Kidney tubule cell (primary cell): ENCODE measurements around the gene AP1M1.

Source experiments
- DNase-seq: peaks from one replicate; pipeline ENCODE4 v3.0.0-alpha.2; 2018; ENCODE audit warnings: low spot score

AP1M1 gene

DNA sequence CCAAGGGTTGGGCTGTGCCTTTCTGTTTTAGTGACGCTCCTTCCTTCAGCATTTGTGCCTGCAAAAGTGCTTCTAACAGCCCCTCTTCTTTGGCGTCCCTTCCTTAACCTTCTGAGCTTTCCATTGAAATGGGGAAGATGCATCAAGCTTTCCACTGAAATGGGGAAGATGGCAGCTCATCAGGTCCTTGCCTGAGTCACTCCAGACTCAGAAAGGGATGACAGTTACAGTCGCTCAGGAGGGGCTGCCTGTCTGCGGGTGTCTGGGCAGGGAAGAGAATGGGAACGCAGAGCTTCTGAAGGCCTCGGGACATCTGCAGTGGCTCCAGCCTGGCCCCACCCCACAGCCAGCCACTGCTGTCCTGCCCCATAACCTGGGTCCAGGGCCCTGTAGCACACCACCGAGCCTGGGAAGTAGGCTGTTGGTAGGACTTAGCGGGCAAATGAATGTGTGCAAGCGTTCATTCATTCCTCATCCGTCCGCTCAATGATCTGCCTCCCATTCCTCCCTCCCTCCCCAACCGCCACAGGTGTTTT is 9.8 kb downstream of the AP1M1 start:
- no peak for DNase-seq

DNA sequence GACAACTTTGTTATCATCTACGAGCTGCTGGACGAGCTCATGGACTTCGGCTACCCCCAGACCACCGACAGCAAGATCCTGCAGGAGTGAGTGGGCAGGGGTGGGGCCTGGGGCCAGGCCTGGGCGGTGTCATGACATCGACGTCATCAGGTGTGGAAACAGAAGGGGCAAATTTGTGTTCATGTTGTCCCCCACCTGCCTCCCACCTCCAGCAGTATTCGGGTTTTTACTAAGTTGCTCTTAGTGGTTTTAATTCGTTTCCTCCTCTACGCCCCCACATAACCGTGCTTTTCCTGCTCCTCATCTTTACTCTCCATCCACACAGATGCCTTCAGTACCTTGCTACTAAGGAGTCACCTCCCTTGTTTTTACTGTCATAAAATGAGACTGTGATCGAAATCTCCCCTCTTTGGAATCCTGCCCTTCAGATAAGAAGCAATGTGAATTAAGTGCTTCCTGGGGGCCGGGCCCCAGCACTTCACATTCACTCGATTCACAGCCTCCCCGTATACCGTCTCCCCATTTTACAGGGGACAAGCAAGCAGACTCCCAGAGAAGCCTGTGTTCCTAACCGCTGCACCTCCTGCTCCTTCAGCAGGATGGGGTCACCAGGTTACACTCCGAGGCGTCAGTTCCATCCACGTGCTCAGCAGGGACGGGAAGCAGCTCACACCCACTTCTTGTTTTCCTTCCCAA is 10.5 kb downstream of the AP1M1 start:
- DNase-seq = no peak

DNA sequence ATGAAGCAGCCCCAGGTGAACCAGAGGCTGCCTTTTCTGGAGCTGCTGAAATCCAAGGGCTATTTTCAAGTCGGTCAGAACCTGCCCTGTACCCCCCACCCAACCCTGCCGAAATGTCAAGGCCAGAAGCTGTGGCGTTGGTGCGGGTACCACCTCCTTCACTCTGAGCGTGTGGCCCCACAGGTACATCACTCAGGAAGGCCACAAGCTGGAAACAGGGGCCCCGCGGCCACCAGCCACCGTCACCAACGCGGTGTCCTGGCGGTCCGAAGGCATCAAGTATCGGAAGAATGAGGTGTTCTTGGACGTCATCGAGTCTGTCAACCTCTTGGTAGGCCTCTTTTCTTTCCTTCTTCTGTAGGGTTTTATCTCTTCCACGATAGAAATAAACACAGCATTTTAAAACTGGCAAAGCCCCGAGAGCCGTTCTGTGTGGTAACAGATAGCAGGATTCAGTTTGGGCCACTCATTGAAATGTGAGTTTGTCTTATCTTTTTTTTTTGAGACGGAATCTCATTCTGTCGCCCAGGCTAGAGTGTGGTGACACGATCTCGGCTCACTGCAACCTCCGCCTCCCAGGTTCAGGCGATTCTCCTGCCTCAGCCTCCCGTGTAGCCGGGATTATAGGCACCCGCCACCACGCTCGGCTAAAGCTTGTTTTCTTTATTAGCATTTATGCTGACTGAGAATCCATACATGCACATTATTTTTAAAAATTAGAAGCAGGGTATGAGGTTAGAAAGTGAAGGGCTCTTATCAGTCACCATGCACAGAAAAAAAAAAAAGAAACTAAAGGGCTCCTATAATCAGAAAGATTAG is 11.3 kb downstream of the AP1M1 start:
- DNase-seq = no peak

DNA sequence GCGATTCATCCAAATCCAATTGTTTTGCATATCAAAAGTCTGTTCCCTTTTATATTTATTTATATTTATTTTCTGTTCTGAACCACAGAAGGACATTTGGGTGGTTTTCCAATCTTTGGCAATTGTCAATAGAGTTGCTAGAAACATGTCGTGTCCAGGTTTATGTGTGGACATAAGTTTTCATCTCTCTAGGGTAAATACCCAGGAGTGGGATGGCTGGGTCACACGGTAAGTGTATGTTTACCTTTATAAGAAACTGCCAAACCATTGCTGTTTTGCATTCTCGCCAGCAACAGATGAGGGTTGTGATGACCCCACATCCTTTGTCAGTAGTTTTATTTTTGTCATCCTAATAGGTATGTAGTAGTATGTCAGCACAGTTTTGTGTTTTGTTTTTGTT is 12.5 kb downstream of the AP1M1 start:
- DNase-seq = no peak

DNA sequence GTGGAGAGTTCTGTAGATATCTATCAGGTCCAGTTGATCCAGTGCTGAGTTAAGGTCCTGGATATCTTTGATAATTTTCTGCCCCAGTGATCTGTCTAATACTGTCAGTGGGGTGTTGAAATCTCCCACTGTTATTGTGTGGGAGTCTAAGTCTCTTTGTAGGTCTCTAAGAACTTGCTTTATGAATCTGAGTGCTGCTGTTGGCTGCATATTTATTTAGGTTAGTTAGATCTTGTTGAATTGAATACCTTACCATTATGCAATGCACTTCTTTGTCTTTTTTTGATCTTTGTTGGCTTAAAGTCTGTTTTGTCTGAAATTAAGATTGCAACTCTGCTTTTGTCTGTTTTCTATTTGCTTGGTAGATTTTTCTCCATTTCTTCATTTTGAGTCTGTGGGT is 15.4 kb downstream of the AP1M1 start:
- DNase-seq = no peak

DNA sequence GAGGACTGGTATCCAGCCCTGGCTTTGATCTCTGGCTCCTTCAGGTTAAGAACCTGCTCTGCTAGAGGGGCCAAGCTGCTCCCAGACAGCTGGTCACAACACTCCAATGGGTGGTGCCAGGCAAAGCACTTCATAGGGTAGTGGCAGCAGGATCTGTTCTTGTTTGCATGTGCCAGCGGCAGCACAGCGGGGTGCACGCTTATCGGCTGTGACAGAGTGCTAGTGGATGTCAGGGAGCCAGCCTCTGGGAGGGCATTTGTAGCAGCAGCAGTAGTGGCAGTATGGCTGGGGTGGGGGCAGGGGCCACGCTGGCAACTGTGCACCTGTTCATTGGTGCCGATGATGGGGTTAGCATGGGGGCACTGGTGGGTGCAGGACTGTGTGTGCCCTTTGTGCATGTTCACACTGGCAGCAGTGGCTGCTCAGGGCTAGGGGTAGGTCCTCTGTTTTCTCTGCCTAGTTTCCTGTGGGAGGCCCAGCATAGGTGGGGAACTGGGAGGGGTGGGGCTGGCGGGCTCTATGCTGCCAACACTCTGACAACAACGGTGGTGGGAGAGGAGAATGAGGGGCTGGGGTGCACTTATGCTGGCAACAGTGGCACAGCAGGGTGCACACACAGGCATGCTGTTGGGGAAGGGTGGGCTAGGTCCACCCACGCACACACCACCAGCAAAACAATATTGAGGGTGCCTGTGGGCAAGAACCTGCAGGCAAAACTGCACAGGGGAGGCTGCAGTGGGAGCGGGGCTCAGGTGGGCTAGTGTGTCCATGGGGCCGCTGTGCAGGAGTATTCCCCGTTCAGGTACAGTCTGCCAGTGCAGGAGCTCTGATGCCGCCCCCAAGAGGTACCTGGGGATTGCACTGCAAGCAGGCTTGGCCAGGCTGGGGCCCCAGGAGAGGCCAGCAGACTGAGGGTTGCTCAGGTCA is 19.3 kb downstream of the AP1M1 start:
- no peak for DNase-seq

DNA sequence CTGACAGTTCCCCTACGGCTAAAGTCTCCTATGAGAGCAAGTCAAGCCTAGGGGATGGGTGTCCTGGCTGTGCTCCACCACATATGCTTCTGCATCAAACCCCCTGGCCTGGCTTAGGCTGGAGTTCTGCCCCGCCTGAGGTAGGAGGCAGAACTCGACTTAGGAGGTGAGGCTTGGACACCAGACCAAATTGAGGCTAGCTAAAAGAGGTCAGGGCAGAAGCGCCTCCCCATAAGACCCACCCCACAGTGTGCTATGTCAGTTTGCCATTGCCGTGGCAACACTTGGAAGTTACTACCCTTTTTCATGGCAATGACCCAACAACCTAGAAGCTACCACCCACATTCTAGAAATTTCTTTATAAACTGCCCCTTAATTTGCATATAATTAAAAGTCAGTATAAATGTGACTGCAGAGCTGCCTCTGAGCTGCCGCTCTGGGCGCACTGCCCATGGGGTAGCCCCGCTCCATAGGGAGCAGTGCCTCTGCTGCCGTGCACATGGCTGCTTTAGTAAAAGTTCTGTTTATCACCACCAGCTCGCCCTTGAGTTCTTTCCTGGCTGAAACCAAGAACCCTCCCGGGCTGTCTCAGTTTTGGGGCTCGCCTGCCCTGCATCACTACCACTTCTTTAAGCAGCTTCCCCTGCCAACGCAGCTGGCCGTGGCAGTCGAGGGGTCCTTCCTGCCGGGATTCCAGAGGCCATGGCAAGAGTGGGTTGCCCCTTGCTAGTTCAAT is 20.2 kb downstream of the AP1M1 start:
- DNase-seq = no peak

DNA sequence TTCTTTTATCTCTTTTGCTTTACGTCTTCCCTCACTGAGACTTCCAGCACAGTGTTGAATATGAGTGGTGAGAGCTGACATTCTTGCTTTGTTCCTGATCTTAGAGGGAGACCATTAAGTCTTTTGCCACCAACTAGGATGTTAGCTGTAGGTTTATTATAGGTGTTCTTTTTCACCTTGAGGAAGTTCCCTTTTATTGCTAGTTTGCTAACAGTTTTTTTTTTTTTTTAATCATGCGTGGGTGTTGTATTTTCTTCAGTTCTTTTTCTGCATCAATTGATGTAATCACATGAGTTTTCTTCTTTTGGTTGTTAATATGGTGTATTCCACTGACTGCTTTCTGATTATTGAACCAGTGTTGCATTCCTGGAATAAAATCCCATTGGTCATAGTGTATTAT is 21.1 kb downstream of the AP1M1 start:
- no peak for DNase-seq

DNA sequence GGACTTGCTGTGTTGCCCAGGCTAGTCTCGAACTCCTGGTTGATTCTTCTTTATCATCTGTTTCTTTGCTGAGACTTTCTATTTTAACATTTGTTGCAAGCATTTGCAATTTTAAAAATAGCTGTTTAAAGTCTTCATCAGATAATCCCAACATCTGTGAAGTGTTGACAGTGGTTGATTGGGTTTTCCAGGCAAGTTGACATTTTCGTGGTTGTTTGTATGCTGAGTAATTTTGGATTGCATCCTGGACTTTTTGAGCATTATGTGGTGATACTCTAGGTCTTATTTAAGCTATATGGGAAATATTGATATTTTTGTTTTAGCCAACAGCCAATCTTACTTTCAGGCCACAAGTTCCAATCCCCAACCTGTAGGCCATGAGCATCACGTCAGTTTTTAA is 25.1 kb downstream of the AP1M1 start:
- no peak for DNase-seq

DNA sequence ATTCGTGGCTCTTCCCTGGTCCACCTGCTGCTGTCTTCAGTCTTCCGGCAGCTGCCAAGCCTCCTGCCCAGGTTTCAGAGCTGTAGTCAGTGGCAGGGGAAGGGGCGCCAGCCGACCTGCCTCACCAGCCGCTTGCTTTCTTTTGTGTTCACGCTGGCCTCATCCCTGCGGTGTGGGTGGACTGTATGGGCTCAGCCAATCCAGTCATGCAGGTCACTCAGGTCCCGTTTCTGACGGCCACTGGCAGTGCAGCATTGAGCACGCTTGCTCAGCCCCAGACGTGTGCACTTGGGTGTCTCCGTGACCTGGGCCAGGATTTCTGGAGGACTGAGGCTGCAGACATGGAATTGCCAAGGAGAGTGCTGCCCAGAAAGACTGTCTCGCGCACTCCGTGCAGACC is 26.0 kb downstream of the AP1M1 start:
- no peak for DNase-seq

DNA sequence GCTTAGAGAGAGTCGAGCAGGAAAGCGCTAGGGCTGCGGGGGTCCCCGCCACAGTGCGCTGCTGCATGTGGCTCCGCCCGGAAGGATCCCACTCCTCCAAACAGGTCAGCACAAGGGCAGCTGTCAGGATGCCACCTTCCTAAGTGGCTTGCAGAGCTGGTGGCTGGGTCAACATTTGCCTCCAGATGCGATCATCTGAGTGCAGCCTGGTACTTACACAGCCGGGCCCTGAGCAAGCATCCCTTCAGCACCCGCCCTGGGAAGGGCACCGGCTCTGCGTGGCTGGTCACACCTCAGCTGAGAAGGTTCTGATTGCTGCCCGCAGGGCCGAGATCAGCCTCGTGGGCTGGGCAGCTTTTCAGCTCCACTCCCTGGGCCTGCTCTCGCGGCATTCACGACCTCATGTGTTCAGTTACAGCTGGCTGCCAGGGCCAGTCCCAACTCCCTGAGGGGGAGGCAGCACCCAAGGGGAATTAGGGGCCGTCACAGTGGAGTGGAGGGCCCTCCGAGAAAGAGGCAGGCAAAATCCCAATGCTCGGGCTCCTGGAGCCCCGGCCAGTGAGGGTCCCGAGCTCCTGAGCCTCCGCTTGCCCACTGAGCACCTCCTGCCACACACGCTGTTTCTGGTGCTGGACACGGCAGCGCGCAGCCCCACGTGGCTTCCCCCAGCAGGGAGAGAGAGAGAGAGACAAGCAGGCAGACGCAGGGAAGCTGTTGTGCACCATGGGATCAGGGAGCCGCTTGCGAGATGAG is 26.8 kb downstream of the AP1M1 start:
- DNase-seq = no peak

DNA sequence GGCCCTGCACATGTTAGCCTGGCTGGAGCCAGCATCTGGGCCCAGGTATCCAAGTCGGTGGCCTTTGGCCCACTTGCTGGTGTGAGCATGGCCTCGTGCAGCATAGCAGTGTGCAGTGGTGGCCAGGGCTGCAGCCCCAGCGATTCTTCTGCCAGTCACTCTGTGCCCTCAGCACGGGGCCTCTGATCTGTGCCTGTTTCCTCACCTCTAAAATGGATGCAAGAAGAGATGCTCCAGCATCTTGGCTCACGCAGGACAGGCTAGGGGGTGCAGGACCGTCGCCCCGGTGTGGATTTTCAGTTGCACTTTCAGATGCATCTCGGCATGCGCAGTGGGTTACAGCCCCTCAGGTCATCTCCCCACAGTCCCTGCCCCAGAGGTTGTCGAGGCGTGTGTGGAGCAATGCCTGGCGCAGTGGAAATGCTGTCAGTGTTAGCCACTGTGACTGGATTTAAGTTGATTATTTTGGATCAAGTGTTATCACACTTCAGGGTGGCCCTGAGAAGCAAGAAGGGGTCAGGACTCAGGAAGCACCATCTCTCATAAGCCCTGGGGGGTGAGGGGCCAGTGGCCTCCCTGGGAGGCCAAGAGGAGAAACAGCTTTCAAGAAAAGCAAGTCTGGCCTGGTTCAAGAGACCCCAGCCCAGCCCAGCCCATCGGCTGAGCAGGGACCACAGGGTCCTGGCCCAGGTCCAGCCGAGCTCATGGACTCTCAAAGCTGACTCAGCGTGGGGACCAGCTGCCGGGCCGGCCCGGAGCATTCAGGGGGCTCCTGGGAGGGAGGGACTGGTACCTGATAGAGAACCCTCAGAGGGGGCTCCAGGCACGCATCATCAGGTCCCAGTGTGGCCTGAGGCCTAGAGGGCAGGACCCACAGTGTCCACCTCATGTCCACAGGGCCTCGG is 27.8 kb downstream of the AP1M1 start:
- DNase-seq = no peak

DNA sequence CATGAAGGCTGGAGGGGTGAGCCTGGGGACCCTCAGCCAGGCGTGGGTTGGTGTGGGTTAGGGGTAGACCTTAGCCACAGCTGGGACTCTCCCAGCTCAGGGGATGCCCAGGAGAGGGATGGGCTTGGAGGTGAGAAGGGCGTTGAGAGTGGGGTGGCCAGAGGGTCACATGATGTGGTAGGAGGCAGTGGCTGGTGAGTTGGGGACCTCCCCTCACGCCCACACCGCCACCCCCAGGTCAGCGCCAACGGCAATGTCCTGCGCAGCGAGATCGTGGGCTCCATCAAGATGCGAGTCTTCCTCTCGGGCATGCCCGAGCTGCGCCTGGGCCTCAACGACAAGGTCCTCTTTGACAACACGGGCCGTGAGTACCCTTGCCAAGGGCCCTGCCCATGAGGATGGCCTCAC is 28.5 kb downstream of the AP1M1 start:
- DNase-seq = no peak

DNA sequence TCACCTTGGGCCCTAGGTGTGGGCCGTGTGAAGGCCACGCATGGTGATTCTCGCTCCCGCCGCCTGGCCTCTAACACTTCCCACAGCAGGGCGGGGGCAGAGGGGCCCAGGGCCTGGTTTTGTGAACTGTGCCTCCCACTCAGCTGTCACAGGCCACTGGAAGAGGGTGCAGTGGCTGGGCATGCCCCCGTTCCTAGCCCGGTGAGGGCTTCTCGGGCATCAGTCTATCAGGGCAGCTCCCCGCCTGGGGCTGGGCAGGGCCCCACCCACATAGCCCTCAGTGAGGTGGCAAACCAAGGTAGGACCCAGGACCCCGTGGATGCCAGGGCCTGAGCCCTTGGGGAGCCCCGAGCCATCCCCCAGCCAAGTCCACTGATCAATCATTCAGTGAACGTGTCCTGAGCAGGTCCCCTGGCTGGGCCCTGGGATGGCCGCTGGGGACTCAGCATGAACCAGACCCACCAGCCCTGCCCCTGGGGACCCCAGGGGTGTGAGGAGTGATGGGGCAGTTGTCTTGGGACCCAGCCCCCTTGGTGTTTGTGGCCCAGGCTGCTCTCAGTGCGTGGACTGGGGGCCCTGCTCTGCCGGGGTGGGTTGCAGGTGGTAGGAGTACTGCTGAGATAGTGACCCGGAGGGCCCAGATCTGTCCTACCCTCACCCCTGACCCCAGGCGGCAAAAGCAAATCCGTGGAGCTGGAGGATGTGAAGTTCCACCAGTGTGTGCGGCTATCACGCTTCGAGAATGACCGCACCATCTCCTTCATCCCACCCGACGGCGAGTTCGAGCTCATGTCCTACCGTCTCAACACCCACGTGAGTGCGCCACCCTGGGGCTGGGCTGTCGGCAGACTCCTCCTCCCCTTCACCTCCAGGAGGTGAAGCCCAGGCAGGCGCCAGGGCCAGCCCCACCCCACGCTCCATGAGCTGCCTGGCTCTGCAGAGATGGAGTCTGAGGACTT is 29.4 kb downstream of the AP1M1 start:
- no peak for DNase-seq

DNA sequence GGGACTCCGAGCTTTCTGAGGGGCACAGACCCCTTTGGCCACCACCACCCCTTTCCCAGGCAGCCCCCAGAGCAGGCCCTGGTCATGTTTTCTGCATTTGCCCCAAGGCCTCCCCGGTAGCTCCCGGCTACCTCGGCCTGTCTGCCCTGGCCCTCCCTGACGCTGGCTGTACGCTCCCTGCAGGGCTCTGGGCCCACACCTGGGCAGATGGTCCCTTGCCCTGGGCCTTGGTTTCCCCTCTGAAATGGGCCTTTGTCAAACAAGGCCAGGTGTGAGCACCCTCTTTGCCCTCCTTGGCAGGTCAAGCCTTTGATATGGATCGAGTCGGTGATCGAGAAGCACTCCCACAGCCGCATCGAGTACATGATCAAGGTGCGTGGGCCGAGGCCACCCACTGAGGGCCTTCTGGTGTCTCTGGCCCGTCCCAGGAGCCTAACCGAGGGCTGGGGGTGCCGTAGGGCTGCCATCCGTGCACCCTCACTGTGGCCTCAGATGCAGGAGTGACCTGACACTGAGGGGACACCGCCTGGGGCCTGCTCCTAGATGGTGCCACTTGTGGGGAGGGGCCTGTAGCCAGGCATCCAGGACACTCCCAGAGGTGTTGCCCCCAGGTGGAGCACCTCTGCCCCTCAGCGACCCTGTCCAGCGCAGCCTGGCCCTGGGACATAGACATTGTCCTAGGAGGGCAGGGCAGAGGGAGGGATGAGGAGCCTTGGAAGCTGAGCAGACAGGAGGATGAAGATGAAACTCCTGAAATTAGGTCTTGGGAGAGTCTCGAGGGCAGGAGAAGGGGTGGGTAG is 30.3 kb downstream of the AP1M1 start:
- DNase-seq = no peak

DNA sequence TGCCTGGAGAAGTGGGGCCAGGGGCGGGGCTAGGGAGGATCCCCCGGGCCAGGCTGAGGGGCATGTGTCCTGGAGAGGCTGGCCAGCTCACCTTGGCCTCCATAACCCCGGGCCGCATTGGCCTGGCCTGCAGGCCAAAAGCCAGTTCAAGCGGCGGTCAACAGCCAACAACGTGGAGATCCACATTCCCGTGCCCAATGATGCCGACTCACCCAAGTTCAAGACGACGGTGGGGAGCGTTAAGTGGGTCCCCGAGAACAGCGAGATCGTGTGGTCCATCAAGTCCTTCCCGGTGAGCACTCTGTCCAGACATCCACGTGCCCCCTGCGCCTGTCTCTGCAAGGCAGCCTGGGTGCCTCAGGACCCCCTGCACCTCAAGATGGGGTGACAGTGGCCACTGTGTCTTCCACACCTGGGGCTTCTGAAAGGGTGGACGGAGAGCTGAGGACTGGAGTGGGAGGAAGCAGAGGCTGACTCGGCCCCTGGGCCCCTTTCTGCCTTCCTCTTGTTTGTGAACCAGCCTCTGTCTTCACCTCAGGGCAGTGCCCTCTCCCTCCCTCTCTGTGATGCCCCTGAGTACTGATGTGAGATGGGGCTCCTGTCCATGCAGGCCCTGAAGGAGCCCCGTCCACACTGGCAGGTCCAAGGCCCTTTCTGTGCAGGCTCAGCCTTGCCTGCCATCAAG is 31.1 kb downstream of the AP1M1 start:
- no peak for DNase-seq

DNA sequence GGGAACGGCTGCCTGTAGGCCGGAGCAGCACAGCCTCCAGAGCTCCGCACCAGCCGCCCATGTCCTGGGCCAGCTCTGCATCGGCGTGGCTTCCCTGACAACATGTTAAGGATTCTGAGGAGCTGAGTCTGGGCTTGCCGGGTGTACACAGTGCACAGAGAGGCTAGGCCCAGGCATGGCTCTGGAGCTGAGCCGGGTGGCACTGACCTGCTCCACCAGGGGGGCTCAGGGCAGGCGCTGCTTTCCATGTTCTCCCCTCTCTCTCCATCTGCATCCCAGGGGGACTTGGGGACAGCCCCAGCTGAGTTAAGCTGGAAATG is 31.6 kb downstream of the AP1M1 start:
- no peak for DNase-seq
